Stimulated activated CD4-positive, alpha-beta T cell treated with anti-CD3 and anti-CD28 coated beads, TNF-alpha, amount 100 ng/mL, for 48 hours (primary cell): Measurements from ENCODE around the gene CHM.
"Not testable (repeated sequence)": the region's sequence is repeated elsewhere in the genome, so short reads cannot be mapped to it uniquely, and the experiment has no call there.

Experiments
- DNase-seq, 3 donors: peaks; one replicate each; pipeline ENCODE4 v3.0.0-alpha.2; 2020; ENCODE audit warnings: low read depth in 3 of 3

CHM gene, protein sequence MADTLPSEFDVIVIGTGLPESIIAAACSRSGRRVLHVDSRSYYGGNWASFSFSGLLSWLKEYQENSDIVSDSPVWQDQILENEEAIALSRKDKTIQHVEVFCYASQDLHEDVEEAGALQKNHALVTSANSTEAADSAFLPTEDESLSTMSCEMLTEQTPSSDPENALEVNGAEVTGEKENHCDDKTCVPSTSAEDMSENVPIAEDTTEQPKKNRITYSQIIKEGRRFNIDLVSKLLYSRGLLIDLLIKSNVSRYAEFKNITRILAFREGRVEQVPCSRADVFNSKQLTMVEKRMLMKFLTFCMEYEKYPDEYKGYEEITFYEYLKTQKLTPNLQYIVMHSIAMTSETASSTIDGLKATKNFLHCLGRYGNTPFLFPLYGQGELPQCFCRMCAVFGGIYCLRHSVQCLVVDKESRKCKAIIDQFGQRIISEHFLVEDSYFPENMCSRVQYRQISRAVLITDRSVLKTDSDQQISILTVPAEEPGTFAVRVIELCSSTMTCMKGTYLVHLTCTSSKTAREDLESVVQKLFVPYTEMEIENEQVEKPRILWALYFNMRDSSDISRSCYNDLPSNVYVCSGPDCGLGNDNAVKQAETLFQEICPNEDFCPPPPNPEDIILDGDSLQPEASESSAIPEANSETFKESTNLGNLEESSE

DNA sequence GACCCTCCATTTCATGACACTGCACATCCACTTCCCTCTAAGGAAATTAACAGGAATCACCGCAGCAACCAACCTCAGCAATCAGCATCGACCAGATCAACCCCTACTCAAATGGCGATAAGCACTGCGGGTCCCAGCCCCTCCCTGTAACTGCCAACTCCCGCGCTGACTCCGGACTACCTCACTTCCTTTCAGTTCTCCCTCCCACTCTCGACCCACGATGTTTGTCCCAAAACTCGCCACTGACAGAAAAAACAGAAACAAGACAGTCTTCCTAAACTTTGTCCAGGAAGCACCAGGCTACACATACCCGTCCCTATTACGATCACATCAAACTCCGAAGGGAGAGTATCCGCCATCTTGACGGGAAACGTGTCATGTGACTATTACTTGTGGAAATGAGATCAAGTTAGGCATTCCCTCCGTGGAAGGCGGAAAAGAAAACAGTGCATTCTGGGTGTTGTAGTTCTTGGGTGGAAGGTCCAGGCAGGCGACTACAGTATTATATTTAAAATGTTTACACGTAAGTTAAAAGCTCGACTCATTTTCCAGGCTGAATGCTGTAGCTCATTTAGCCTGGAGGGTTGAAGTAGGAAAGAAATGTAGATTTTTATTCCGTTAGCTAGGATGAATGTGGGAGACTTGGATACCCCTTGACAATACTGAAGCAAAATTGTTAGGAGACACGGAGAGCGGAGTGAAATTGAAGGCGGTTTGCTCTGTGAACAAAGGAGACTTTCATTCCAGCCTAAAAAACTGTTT lies at the start of gene CHM:
Gene CHM (minus strand): TSS at position 385 of the 762 bp plus-strand sequence. CDS start 26 bp downstream, at position 359.
- peak; percentile 9 to 28 (median 21) for DNase-seq

DNA sequence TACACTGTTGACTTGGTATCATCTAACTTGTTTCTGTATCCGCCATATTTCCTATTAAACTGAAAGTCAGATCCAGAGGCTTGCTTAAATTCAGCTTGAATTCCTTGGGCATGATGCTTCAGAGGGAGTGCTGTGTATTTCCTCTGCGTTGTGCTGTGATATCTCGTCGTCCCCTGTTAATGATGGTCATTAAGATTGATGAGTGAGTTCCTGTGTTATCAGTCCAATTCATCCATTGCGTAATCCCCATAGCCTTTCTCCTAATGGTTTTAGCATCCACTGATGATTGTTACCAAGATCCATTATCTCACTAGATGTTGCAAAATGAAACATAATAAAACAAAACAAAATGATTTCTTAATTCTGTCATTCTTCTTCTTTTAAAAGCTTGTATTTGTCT lies 31.3 kb upstream of the CHM start:
- DNase-seq = no peak

DNA sequence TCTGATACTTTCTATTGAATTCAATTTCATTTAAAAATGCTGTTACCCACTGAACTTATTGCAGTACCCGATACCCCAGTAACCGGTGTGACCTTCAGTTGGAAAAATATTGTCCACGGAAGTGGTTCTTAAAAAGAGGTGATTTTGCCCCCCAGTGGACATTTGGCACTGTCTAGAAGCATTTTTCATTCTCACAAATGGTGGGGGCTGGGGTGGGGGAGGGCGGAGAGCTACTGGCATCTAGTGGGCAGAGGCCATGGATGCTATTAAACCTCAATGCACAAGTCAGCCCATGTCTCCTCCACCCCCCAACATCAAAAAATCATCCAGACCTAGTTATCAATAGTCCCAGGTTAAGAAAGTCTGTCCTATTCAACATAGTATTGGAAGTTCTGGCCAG lies 19.6 kb upstream of the CHM start:
- DNase-seq = no peak

DNA sequence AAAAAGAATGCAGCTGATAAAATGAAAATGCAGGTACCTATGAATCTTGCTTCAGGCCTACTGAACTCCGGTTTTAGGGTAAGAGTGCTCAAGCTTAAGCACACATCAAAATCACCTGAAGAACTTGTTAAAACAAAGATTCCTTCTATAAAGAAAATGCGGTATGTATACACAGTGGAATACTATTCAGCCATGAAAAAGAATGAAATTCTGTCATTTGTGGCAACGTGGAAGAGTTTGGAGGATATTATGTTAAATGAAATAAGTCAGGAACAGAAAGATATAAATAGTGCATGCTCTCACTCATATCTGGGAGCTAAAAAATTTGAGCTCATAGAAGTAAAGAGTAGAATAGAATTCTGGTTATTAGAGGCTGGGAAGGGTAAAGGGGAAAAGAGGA lies 14.0 kb upstream of the CHM start:
- DNase-seq = no peak

DNA sequence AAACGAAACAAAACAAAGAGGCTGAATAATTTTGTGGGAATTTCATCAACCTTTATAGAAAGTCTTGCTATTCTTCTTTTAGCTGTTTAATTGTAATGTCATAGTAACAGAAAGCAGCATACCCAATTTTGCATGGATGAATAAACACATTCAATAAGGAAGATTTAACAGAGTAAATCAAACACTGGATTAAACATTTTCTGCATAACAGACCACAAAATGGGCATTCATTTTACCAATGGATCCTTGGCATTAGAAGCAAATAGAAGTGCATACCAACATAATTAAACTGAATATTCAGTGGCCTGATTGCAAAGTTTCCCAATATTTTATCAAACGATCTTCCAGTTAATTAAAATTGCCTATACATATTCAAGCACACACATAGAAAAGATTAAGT lies 4.4 kb upstream of the CHM start:
- no peak for DNase-seq

DNA sequence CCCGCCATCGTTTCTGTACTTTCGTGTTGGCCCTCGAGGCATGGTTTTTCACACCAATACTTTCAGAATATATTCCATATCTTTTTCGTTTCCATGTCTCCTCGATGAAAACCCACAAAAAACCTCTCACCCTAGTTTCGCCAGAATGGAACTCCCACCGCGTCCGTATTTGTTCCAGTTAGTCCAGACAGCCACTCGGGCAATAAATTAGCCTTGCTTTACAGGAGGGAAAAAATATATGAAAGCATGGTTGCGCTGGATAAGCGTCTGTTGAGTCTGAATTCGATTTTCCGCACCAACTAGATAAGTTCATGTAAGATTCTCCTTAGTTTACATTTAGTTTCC lies 550 bp upstream of the CHM start:
- no peak for DNase-seq

DNA sequence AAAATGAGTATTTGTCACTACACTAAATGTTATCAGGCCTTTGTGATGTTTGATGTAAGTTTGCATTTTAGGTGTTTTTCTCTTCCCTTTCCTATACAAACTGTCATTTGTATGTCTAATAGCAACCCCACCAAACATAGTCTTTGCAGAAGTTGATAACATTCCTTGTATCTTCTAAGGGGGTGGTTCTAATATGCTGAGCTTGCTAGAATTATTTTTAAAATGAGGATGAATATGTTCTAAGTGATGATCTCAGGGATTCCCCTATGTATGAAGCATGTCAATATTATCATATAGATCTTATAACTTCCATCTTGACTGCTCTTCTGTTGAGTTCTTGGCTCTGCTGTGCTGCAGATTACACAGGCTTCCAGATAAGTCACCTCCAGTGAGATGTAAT lies 3.1 kb downstream of the CHM start:
- no peak for DNase-seq

DNA sequence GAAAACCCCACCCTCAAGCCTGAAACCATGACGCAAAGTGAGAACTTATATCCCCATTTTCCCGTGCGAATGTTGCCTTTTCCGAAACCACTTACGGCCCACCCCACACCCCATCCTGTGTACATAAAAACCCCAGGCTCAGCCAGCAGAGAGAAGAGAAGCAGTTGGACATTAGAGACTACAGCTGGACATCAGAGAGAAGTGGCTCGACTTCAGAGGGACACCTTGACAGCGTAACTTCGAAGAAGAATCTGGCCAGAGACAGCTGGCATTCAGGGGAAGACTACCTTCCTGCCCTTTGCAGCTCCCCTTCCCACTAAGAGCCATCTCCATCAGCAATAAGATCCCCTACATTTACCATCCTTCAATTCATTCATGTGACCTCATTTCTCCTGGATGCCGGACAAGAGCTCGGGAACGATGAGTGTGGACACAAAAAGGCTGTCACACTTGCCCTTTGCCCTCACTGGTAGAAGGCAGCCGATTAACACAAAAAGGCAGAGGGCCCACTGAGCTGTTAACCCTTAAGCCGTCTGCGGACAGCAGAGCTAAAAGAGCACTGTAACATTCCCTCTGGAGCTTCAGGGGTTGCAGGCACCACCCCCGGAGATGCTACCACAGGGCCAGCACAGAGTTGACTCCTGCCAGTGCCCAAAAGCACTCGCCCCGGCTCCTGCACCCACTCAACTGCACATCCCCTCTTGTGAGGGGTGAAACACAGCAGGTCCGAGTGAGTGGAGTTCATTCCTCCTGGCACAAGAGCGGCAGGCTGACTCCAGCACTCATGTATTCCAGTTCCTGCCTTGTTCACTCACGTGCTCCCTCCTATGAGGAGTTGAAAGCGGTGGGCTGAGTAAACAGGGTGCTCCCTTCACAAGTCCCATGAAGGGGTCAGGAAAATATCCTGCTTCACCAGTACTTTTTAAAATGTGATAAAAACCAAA lies 7.5 kb downstream of the CHM start:
- no peak for DNase-seq

DNA sequence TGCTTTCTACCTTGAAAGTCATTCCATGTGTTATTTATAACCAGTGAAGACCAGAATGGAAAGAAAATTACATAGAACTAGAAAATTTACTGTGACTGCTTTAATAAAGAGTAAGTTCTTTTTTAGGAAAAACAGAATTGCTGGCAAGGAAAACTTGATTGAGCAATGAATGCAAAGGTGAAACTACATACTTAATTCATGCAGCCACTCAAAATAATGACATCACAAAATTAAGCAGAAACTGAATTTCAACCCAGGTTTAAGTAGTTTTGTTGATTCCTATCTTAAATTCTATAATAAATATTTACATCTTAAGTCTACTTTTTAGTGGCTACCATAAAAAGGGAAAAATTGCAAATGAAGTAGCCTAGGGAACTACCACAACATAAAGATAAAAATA lies 14.0 kb downstream of the CHM start:
- DNase-seq = no peak

DNA sequence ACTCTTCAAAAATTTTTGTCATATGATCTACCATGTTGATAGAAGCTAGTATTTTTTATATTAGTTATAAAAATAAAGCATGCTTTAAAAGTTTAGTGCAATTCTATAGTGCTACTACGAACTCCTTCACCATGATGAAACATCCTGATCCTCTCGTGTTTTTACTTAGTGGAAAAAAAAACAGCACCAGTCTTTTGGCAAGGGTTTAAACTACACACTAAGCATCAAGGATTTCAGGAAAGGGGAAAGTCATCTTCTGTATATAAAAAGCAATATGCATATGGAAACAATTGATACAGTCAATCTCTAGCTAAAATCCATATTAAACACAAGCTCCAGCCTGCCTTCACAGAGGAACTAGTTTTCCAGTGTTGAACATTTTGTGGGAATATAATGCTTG lies 18.7 kb downstream of the CHM start:
- no peak for DNase-seq

DNA sequence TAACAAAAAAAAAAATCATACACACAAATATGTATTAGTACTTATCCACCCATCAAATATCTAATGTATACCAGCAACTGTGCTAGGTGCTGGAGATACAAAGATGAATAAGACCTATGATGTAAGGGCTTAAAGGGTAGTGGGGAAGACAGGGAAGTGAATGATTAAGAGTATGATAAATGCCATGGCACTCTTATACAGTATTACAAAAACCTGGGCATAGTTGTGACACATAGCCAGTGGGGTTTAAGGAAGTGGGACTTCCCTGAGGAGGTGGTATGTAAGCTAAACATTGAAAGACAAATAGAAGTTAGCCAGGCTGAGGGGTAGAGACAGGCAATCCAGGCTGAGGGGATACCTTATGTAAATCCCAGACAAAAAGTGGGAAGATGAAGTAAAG lies 23.5 kb downstream of the CHM start:
- DNase-seq = no peak

DNA sequence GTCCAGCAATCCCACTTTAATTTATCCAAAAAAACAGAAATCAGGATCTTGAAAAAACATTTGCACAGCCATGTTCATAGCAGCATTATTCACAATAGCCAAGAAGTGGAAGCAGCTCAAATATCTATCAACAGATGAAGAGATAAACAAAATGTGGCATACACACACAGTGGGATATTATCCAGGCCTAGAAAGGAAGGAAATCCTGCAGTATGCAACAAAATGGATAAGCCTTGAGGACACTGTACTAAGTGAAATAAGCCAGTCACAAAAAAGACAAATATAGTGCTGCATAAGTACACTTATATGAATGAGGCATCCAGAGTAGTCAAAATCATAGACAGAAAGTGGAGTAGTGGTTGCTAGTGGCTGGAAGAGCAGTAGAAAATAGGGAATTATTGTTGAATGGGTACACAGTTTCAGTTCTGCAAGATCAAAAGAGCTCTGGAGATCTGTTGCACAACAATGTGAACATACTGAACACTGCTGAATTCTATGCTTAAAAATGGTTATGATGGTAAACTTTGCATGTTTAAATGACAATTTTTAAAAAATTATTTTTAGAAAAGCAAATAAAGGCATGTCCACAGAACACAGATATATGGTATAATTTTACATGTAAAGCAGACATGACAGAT lies 25.6 kb downstream of the CHM start:
- no peak for DNase-seq

DNA sequence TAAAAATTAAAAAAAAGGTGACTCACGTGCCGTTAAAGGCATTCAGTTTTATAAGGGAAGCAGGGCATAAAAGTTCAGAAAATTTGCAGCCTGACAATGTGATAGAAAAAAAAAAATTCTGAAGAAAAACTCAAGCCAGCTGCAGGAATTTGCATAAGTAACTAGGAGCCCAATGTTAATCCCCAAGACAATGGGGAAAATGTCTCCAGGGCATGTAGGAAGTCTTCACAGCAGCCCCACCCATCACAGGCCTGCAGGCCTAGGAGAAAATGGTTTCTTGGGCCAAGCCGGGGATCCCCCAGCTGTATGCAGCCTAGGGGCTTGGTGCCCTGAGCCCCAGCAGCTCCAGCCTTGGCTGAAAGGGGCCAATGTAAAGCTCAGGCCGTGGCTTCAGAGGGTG lies 31.2 kb downstream of the CHM start:
- no peak for DNase-seq

DNA sequence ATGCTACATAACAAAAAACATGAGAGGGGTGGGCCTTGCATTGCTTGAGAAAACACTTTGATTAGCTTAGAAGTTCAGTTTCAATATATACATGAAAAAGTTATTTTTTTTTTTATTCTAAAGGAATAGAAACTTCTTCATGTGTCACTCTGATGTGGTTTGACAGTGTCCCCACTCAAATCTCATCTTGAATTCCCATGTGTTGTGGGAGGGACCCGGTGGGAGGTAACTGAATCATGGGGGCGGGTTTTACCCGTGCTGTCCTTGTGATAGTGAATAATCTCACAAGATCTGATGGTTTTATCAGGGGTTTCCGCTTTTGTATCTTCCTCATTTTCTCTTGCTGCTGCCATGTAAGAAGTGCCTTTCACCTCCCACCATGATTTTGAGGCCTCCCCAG lies 32.4 kb downstream of the CHM start:
- not testable (repeated sequence) for DNase-seq

DNA sequence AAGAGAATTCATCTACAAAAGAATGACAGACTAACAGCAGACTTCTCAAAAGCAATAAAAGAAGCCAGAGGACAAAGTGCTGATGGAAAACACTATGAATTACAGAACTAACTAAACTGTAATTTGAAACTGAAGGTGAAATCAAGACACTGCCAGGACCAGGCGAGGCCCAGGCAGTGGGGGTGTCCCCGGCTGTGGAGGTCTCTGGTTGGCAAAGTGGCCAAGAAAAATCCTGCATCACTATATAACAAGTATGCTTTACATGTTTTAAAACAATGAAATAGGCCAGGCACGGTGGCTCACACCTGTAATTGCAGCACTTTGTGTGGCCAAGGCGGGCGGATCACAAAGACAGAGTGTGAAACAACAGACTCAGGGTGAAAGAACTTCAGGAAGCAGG lies 32.9 kb downstream of the CHM start:
- DNase-seq = no peak

DNA sequence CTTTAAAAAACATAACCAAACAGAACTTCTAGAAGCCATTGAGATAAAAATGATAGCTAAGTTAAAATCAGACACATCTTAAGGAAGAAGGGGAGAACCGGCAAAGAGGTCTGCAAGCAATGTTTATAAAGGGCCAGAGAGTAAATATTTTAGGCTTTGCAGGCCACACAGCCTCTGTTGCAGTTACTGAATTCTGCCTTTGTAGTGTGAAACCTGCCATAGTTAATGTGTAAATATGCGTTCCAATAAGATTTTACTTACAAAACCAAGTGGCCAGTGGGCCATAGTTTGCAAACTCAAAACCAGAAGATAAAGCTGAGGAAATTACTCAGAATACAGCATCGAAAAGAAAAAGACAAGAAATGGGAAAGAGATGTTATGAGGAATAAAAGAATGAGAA lies 33.6 kb downstream of the CHM start:
- no peak for DNase-seq

DNA sequence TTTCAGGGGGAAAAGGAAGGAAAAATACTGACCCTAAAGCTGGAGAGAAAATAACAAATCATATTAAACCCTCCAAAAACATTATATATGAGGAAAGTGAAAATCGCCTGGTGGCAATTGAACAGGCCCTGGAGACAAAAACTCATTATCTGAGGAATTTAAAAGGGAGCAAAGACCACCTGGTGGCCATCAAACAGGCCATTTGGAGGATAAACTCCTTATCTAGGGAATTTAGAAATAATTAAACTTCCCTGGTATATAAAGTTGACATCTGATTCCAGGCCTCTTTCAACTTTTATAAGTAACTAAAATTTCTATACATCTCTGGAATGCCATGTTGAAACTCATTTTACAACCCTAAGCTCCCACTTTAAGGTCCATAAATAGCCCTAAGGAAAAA lies 35.2 kb downstream of the CHM start:
- no peak for DNase-seq

DNA sequence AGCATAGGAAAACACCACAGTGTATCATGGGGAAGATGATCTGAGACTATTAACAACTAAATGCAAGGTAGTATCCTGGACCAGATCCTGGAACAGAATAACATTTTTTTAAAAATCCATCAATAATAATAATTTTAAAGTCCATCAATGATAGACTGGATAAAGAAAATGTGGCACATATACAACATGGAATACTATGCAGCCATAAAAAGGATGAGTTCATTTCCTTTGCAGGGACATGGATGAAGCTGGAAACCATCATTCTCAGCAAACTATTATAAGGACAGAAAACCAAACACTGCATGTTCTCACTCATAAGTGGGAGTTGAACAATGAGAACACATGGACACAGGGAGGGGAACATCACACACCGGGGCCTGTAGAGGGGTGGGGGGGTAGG lies 37.6 kb downstream of the CHM start:
- DNase-seq = not testable (repeated sequence)

DNA sequence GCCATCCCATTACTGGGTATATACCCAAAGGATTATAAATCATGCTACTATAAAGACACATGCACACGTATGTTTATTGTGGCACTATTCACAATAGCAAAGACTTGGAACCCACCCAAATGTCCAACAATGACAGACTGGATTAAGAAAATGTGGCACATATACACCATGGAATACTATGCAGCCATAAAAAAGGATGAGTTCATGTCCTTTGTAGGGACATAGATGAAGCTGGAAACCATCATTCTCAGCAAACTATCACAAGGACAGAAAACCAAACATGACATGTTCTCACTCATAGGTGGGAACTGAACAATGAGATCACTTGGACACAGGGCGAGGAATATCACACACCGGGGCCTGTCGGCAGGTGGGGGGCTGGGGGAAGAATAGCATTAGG lies 39.5 kb downstream of the CHM start:
- DNase-seq = not testable (repeated sequence)

DNA sequence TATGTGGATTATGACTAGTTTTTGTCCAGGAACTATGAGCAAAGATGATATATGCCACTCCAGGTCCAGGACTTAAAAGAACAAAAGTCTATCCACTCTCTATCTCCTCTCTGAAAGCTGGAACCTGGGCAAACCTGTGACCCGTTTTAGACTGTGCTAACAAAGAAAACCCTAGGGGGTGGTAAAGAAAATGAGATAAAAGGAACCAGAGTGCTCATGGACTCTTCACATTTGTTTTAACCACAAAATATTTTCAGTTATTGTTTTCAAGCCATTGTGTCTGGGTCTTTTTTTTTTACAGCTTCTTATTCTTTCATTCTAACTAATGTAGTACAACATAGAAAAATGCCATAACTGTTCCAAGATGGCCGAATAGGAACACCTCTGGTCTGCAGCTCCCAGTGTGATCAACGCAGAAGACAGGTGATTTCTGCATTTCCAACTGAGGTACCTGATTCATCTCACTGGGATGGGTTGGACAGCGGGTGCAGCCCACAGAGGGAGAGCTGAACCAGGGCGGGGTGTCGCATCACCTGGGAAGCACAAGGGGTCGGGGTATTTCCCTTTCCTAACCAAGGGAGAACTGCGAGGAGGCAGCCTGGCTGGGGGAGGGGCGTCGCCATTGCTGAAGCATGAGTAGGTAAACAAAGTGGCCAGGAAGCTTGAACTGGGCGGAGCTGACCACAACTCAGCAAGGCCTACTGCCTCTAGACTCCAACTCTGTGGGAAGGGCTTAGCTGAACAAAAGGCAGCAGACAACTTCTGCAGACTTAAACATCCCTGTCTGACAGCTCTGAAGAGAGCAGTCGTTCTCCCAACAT lies 45.1 kb downstream of the CHM start:
- no peak for DNase-seq
